IMR-90 (cell line): ENCODE measurements around the gene RBM34. TPM values are rescaled to one million over a fixed set of nuclear protein-coding genes. Genes with fewer than 3 reads are reported as not detected.

Experiments
- ATAC-seq: fragments of 200-7000 bp; cut with Tn5 transposase; 2 replicates; pipeline ENCODE4 v1.9.1; 2020; ENCODE audit warnings: low read depth, mild to moderate bottlenecking, moderate library complexity
- BruUV-seq: library from RNA; stranded (reverse); fragments of 400-500 nt; replicated peaks from 2 replicates; lab custom pipeline; 2021; lab: Mats Ljungman, UMichigan
- CTCF ChIA-PET: fragments of 300-600 bp; formaldehyde crosslinking; extraction: SDS; loops from one replicate; lab custom pipeline; 2021; ENCODE audit warnings: antibody characterized with exemption; lab: Yijun Ruan, JAX
- POLR2A ChIA-PET: fragments of 300-600 bp; sonication (Branson Sonifier 250); formaldehyde crosslinking; loops from one replicate; lab custom pipeline; 2022; ENCODE audit warnings: antibody characterized with exemption; ENCODE audit not compliant: unreplicated experiment; lab: Charles Lee
- DNase-seq: peaks from one replicate; pipeline ENCODE4 v3.0.0; 2013
- H2AFZ ChIP-seq: replicated peaks from 2 replicates; pipeline ENCODE3; 2013; ENCODE audit warnings: low read length, mild to moderate bottlenecking; ENCODE audit not compliant: poor library complexity
- H2AK5ac ChIP-seq: 2 replicates; pipeline ENCODE4 v1.6.1; 2013; ENCODE audit warnings: low read depth, low read length, inconsistent platforms
- H2AK9ac ChIP-seq: replicated peaks from 2 replicates; pipeline ENCODE3; 2013; ENCODE audit warnings: mild to moderate bottlenecking, low read depth, low read length, moderate library complexity; ENCODE audit not compliant: poor library complexity
- H2BK120ac ChIP-seq: 2 replicates; pipeline ENCODE4 v1.6.1; 2013; ENCODE audit warnings: low read depth, low read length, inconsistent platforms
- H2BK15ac ChIP-seq: 3 replicates; pipeline ENCODE4 v1.6.1; 2013; ENCODE audit warnings: low read depth, low read length, inconsistent platforms
- H2BK20ac ChIP-seq: 2 replicates; pipeline ENCODE4 v1.6.1; 2013; ENCODE audit warnings: low read depth, mild to moderate bottlenecking, inconsistent platforms, low read length, moderate library complexity
- H2BK5ac ChIP-seq: 2 replicates; pipeline ENCODE4 v1.6.1; 2013; ENCODE audit warnings: mild to moderate bottlenecking, low read depth, low read length, inconsistent platforms; ENCODE audit not compliant: poor library complexity, severe bottlenecking
- H3K14ac ChIP-seq: replicated peaks from 2 replicates; pipeline ENCODE4 v1.6.1; 2013; ENCODE audit warnings: low read depth, low read length, inconsistent platforms
- H3K18ac ChIP-seq: 2 replicates; pipeline ENCODE4 v1.6.1; 2013; ENCODE audit warnings: low read depth, low read length, control low read depth
- H3K23ac ChIP-seq: 2 replicates; pipeline ENCODE4 v1.6.1; 2013; ENCODE audit warnings: low read depth, low read length, inconsistent platforms
- H3K27ac ChIP-seq: 2 replicates; pipeline ENCODE4 v1.5.1; 2013; ENCODE audit warnings: mild to moderate bottlenecking, control low read depth, low read length; ENCODE audit not compliant: insufficient read depth
- H3K27me3 ChIP-seq: 2 replicates; pipeline ENCODE4 v1.6.1; 2013; ENCODE audit warnings: low read length; ENCODE audit not compliant: control insufficient read depth, insufficient read depth
- H3K36me3 ChIP-seq: 2 replicates; pipeline ENCODE4 v1.6.1; 2013; ENCODE audit warnings: low read length, mixed read lengths; ENCODE audit not compliant: control insufficient read depth, insufficient read depth
- H3K4ac ChIP-seq: 2 replicates; pipeline ENCODE4 v1.6.1; 2013; ENCODE audit warnings: low read depth, low read length, inconsistent platforms
- H3K4me1 ChIP-seq: 2 replicates; pipeline ENCODE4 v1.6.1; 2013; ENCODE audit warnings: low read length, mixed read lengths; ENCODE audit not compliant: control insufficient read depth, insufficient read depth
- H3K4me2 ChIP-seq: 2 replicates; pipeline ENCODE4 v1.6.1; 2013; ENCODE audit warnings: low read depth, mild to moderate bottlenecking, control low read depth, low read length, moderate library complexity
- H3K4me3 ChIP-seq: 2 replicates; pipeline ENCODE4 v1.5.1; 2013; ENCODE audit warnings: low read depth, mild to moderate bottlenecking, control low read depth, low read length, moderate library complexity; ENCODE audit not compliant: insufficient read depth
- H3K56ac ChIP-seq: 2 replicates; pipeline ENCODE4 v1.6.1; 2013; ENCODE audit warnings: low read length, inconsistent platforms; ENCODE audit not compliant: insufficient read depth; ENCODE audit errors: extremely low read depth
- H3K79me1 ChIP-seq, 2 experiments: 2 replicates each; pipeline ENCODE4 v1.6.1; 2013; ENCODE audit warnings: low read length in 2 of 2, inconsistent platforms in 1 of 2, low read depth in 1 of 2
- H3K9ac ChIP-seq: 2 replicates; pipeline ENCODE4 v1.6.1; 2013; ENCODE audit warnings: low read depth, low read length, control low read depth
- H3K9me1 ChIP-seq: 2 replicates; pipeline ENCODE4 v1.6.1; 2013; ENCODE audit warnings: low read length, inconsistent platforms; ENCODE audit not compliant: insufficient read depth
- H3K9me3 ChIP-seq: 2 replicates; pipeline ENCODE4 v1.6.1; 2013; ENCODE audit warnings: low read length; ENCODE audit not compliant: control insufficient read depth, insufficient read depth
- H4K20me1 ChIP-seq: 2 replicates; pipeline ENCODE4 v1.6.1; 2013; ENCODE audit warnings: low read length, inconsistent platforms; ENCODE audit not compliant: insufficient read depth
- H4K5ac ChIP-seq: 2 replicates; pipeline ENCODE4 v1.6.1; 2013; ENCODE audit warnings: mild to moderate bottlenecking, low read depth, low read length, control low read depth
- H4K8ac ChIP-seq, 2 experiments: 2 replicates each; pipeline ENCODE4 v1.6.1; 2013; ENCODE audit warnings: low read depth in 2 of 2, low read length in 2 of 2, control low read depth in 1 of 2, inconsistent platforms in 1 of 2
- H4K91ac ChIP-seq: 2 replicates; pipeline ENCODE4 v1.6.1; 2013; ENCODE audit warnings: low read depth, low read length, inconsistent platforms; ENCODE audit not compliant: insufficient read depth
- BHLHE40 ChIP-seq: fragments of 150-350 bp; IDR thresholded peaks from 2 replicates; pipeline ENCODE4 v1.6.1; 2016; ENCODE audit warnings: mild to moderate bottlenecking, low read depth, low read length
- CEBPB ChIP-seq: IDR thresholded peaks from 2 replicates; pipeline ENCODE4 v1.6.1; 2012; ENCODE audit warnings: low read depth, low read length, improper control_type of control experiment
- CHD1 ChIP-seq: IDR thresholded peaks from 2 replicates; pipeline ENCODE4 v1.6.1; 2012; ENCODE audit warnings: low read depth, low read length, improper control_type of control experiment
- CTCF ChIP-seq: conservative IDR thresholded peaks from 2 replicates; pipeline ENCODE4 v1.5.1; 2012; ENCODE audit warnings: mild to moderate bottlenecking, low read depth, low read length, improper control_type of control experiment
- MAFK ChIP-seq: IDR thresholded peaks from 2 replicates; pipeline ENCODE4 v1.6.1; 2012; ENCODE audit warnings: low read depth, low read length, improper control_type of control experiment
- MAZ ChIP-seq: IDR thresholded peaks from 2 replicates; pipeline ENCODE4 v1.6.1; 2012; ENCODE audit warnings: low read depth, mild to moderate bottlenecking, low read length, improper control_type of control experiment, moderate library complexity, borderline replicate concordance
- POLR2A ChIP-seq: IDR thresholded peaks from 2 replicates; pipeline ENCODE4 v1.6.1; 2012; ENCODE audit warnings: mild to moderate bottlenecking, low read depth, low read length
- RFX5 ChIP-seq: IDR thresholded peaks from 2 replicates; pipeline ENCODE4 v1.8.0; 2012; ENCODE audit warnings: low read depth, mild to moderate bottlenecking, low read length, moderate library complexity
- SMC3 ChIP-seq: fragments of 150-350 bp; IDR thresholded peaks from 2 replicates; pipeline ENCODE4 v1.6.1; 2016; ENCODE audit warnings: low read depth, mild to moderate bottlenecking, antibody characterized with exemption, low read length, moderate library complexity
- USF2 ChIP-seq: fragments of 150-350 bp; IDR thresholded peaks from 2 replicates; pipeline ENCODE4 v1.6.1; 2017; ENCODE audit warnings: mild to moderate bottlenecking, antibody characterized with exemption, low read length, low read depth
- WGBS, 2 experiments: methylation state at CpG; one replicate each; pipeline versions ENCODE4 v1.1.5 to v1.1.7; 2013; ENCODE audit warnings: missing lambda C conversion rate in 2 of 2; ENCODE audit not compliant: insufficient read length in 1 of 2; ENCODE audit errors: extremely low coverage in 2 of 2; 5-methylcytosine and 5-hydroxymethylcytosine counted together
- dilution Hi-C: fragments of 300-500 bp; cut with HindIII; formaldehyde crosslinking; loops from one replicate; pipeline ENCODE4 v1.14.3; 2018; ENCODE audit warnings: low sequenced_read_pairs; ENCODE audit not compliant: unreplicated experiment
- in situ Hi-C: fragments of 300-500 bp; cut with MboI; formaldehyde crosslinking; loops from 3 replicates; pipeline ENCODE4 v1.14.3; 2019; ENCODE audit warnings: low sequenced_read_pairs, inconsistent platforms, mixed read lengths
- intact Hi-C: fragments of 100-400 bp; cut with micrococcal nuclease; formaldehyde crosslinking; loops from 2 replicates; pipeline ENCODE4 v1.10.0; 2022
- polyA plus RNA-seq, 3 experiments: library from polyadenylated mRNA; depleted of rRNA; stranded (reverse); fragments of >200 nt; gene quantifications; 2 replicates each; pipeline ENCODE4 v1.2.3, GENCODE V29; 2012; ENCODE audit warnings: low replicate concordance in 1 of 3
- total RNA-seq: library from RNA; depleted of rRNA; stranded (reverse); fragments of >200 nt; gene quantifications from 2 replicates; pipeline ENCODE4 v1.2.3, GENCODE V29; 2012

RBM34 gene
- total and polyA plus RNA-seq, 2 of the 4 experiments (the other 2 are of a cell fraction): 28.7 to 34.0 TPM

- H3K9ac ChIP-seq: no peak overlapping the region
- no peak overlapping the region for H3K4me3 ChIP-seq
- WGBS, 2 experiments: no CpG with 5 or more reads among the region's 1 CpG
- no peak overlapping the region for H2BK120ac ChIP-seq
- H2BK20ac ChIP-seq: no peak overlapping the region
- H3K56ac ChIP-seq: no peak overlapping the region
- peaks cover 8% of the 10 kb centered on the region; the same call in 1 of the 2 replicates for H3K36me3 ChIP-seq
- H3K4me1 ChIP-seq: 0 out of 2 replicates have a peak, but pooled peaks cover 1% of the 10 kb centered on the region
- CTCF ChIA-PET: no interaction called here
- H4K5ac ChIP-seq: no peak overlapping the region
- H3K27me3 ChIP-seq: no peaks in the 10 kb centered on the region
- no peak overlapping the region for H2BK5ac ChIP-seq
- H3K9me3 ChIP-seq: no peaks in the 10 kb centered on the region
- no peak overlapping the region for H3K4ac ChIP-seq
- ATAC-seq: no peak
- no TSS peak for BruUV-seq
- no peak overlapping the region for H3K4me2 ChIP-seq
- H3K9me1 ChIP-seq: no peaks in the 10 kb centered on the region
- no peak overlapping the region for H3K27ac ChIP-seq
- H3K23ac ChIP-seq: no peak overlapping the region
- in situ Hi-C loops (loop anchor here (25.0 kb wide), 1 partner anchor 987 kb away; no protein-coding TSS in a partner anchor), dilution Hi-C loops (no loop called here), intact Hi-C loops (no loop called here)
- no peak for TF ChIP-seq POLR2A
- TF ChIP-seq USF2: no peak
- no peak for TF ChIP-seq CHD1
- TF ChIP-seq RFX5: no peak
- TF ChIP-seq BHLHE40: no peak
- no peak for TF ChIP-seq SMC3
- TF ChIP-seq CEBPB: no peak
- no peak for TF ChIP-seq MAZ
- TF ChIP-seq MAFK: no peak
- no peak for TF ChIP-seq CTCF
- no peak overlapping the region for H4K91ac ChIP-seq
- H3K18ac ChIP-seq: no peak overlapping the region
- DNase-seq: no peak
- H3K14ac ChIP-seq: no peak overlapping the region
- H2AFZ ChIP-seq: no peak overlapping the region
- no peak overlapping the region for H4K8ac ChIP-seq
- H2AK9ac ChIP-seq: no peak overlapping the region
- H2BK15ac ChIP-seq: no peak overlapping the region
- peaks cover 0 to 21% of the 10 kb centered on the region in 2 experiments for H3K79me1 ChIP-seq
- no peak overlapping the region for H2AK5ac ChIP-seq
- POLR2A ChIA-PET: no interaction called here
- H4K20me1 ChIP-seq: peaks cover 78% of the 10 kb centered on the region
Observed at GRCh38 chr1:235124665-235125064, 36.4 kb downstream of the RBM34 start.
